HepG2 (cell line): ENCODE results near the gene GGACT. TPM values are rescaled to one million over a fixed set of nuclear protein-coding genes. Genes with fewer than 3 reads are reported as not detected.

Experiments
- ATAC-seq: fragments of 200-7000 bp; cut with Tn5 transposase; 3 replicates; pipeline ENCODE4 v1.9.1; 2020; ENCODE audit warnings: mild to moderate bottlenecking, moderate library complexity
- BruUV-seq: library from RNA; stranded (reverse); fragments of 400-500 nt; replicated peaks from 2 replicates; lab custom pipeline; 2021; lab: Mats Ljungman, UMichigan
- CTCF ChIA-PET: fragments of 300-600 bp; formaldehyde crosslinking; extraction: SDS; loops from one replicate; lab custom pipeline; 2021; ENCODE audit warnings: low total read pairs, inconsistent platforms, low intra/inter-chr PET ratio; lab: Yijun Ruan, JAX
- POLR2A ChIA-PET: fragments of 350-600 bp; sonication (Branson Sonifier 250); formaldehyde crosslinking; loops from one replicate; lab custom pipeline; 2020; ENCODE audit warnings: antibody characterized with exemption, inconsistent platforms; lab: Yijun Ruan, JAX
- DNase-seq: peaks from one replicate; pipeline ENCODE4 v3.0.0-alpha.2; 2015; ENCODE audit warnings: low spot score
- FAIRE-seq: peaks from 3 replicates; lab custom pipeline; 2011; peaks lifted over from hg19 to GRCh38; lab: Jason Lieb, UNC
- H2AFZ ChIP-seq: one replicate; pipeline ENCODE4 v1.6.1; 2011; ENCODE audit warnings: low read length, inconsistent platforms
- H3K27ac ChIP-seq: fragments of 300-600 bp; 3 replicates; pipeline ENCODE4 v1.8.0; 2011; ENCODE audit warnings: mixed run types, mild to moderate bottlenecking, mixed read lengths, low read length, inconsistent platforms; ENCODE audit not compliant: insufficient read depth; ENCODE audit errors: extremely low read length
- H3K27me3 ChIP-seq, 2 experiments: fragments of 200-600 bp in 1 of 2; 2 replicates in 1 of 2; 3 replicates in 1 of 2; pipeline versions ENCODE4 v1.6.0 to v1.8.0; 2011; ENCODE audit warnings: low read length in 2 of 2, mild to moderate bottlenecking in 2 of 2, moderate library complexity in 2 of 2, inconsistent platforms in 1 of 2; ENCODE audit not compliant: insufficient read depth in 2 of 2, control insufficient read depth in 1 of 2
- H3K36me3 ChIP-seq, 2 experiments: fragments of 200-600 bp in 1 of 2; replicated peaks in 1 of 2; 2 replicates in 1 of 2; 3 replicates in 1 of 2; pipeline versions ENCODE4 v1.5.1 to v1.8.0; 2011; ENCODE audit warnings: low read length in 2 of 2, inconsistent platforms in 1 of 2; ENCODE audit not compliant: insufficient read depth in 2 of 2, control insufficient read depth in 1 of 2
- H3K4me1 ChIP-seq: 2 replicates; pipeline ENCODE4 v1.5.1; 2012; ENCODE audit warnings: low read length, inconsistent platforms; ENCODE audit not compliant: insufficient read depth
- H3K4me2 ChIP-seq: 2 replicates; pipeline ENCODE4 v1.6.0; 2011; ENCODE audit warnings: low read depth, low read length, inconsistent platforms
- H3K4me3 ChIP-seq, 3 experiments: fragments of 200-600 bp in 1 of 3; sonication (generic), shearing (Covaris generic) in 1 of 3; replicated peaks in 1 of 3; 2 replicates each; pipeline ENCODE4 v1.5.1; 2011 to 2016; ENCODE audit warnings: low read length in 3 of 3, inconsistent platforms in 2 of 3, low read depth in 2 of 3, mild to moderate bottlenecking in 2 of 3, control low read depth in 1 of 3, mixed read lengths in 1 of 3; ENCODE audit not compliant: insufficient read depth in 1 of 3
- H3K79me2 ChIP-seq: one replicate; pipeline ENCODE4 v1.6.1; 2011; ENCODE audit warnings: low read length, inconsistent platforms; ENCODE audit not compliant: insufficient read depth
- H3K9ac ChIP-seq: 2 replicates; pipeline ENCODE4 v1.6.0; 2011; ENCODE audit warnings: mild to moderate bottlenecking, low read depth, low read length, inconsistent platforms; ENCODE audit not compliant: insufficient read depth
- H3K9me3 ChIP-seq: 2 replicates; pipeline ENCODE4 v1.5.1; 2012; ENCODE audit warnings: mild to moderate bottlenecking, low read length
- H4K20me1 ChIP-seq: 2 replicates; pipeline ENCODE4 v1.6.0; 2011; ENCODE audit warnings: inconsistent platforms, mild to moderate bottlenecking, low read length, moderate library complexity; ENCODE audit not compliant: insufficient read depth
- ATF1 ChIP-seq: IDR thresholded peaks from 2 replicates; pipeline ENCODE4 v1.6.1; 2016; ENCODE audit warnings: mild to moderate bottlenecking, control low read depth
- GABPA ChIP-seq, 2 experiments: IDR thresholded peaks; 2 replicates each; pipeline ENCODE4 v1.6.1; 2011 to 2016; ENCODE audit warnings: low read depth in 2 of 2, low read length in 1 of 2, missing biosample characterization in 1 of 2, missing genetic modification characterization in 1 of 2
- GLI4 ChIP-seq: sonication (generic); formaldehyde crosslinking; IDR thresholded peaks from 2 replicates; pipeline ENCODE4 v1.5.1; 2020; ENCODE audit warnings: missing genetic modification reagents, mild to moderate bottlenecking, moderate library complexity, borderline replicate concordance
- SIN3B ChIP-seq: fragments of 150-350 bp; IDR thresholded peaks from 2 replicates; pipeline ENCODE4 v1.6.1; 2014; ENCODE audit warnings: low read length
- SMC3 ChIP-seq: IDR thresholded peaks from 2 replicates; pipeline ENCODE4 v1.6.1; 2011; ENCODE audit warnings: low read length, improper control_type of control experiment
- XBP1 ChIP-seq: sonication (generic); formaldehyde crosslinking; IDR thresholded peaks from 2 replicates; pipeline ENCODE4 v1.5.0; 2020; ENCODE audit warnings: missing genetic modification reagents
- ZNF142 ChIP-seq: sonication (generic); formaldehyde crosslinking; IDR thresholded peaks from 2 replicates; pipeline ENCODE4 v1.4.0; 2020; ENCODE audit warnings: missing genetic modification reagents
- ZNF660 ChIP-seq: sonication (generic); formaldehyde crosslinking; IDR thresholded peaks from 2 replicates; pipeline ENCODE4 v1.5.1; 2020; ENCODE audit warnings: mild to moderate bottlenecking, low read depth, missing genetic modification reagents, borderline replicate concordance
- WGBS: methylation state at CpG from one replicate; pipeline ENCODE4 v1.1.6; 2017; ENCODE audit warnings: low lambda C conversion rate; 5-methylcytosine and 5-hydroxymethylcytosine counted together
- in situ Hi-C: cut with HindIII; loops from 2 replicates; pipeline ENCODE4 v1.10.0; 2017; ENCODE audit warnings: low pct_unique_long_range_greater_than_20kb; ENCODE audit not compliant: extremely low pct_ligation_motif_present
- intact Hi-C: fragments of 100-400 bp; cut with micrococcal nuclease; formaldehyde crosslinking; loops from one replicate; pipeline ENCODE4 v1.10.0; 2022; ENCODE audit not compliant: unreplicated experiment
- polyA plus RNA-seq, 8 experiments: library from polyadenylated mRNA; depleted of rRNA in 3 of 8; stranded (reverse) in 7 of 8; unstranded in 1 of 8; fragments of >200 nt; fragmentation: Illumina TruSeq in 4 of 8; extraction: Trizol in 4 of 8; gene quantifications; 2 replicates each; pipeline versions ENCODE4 v1.2.1 to v1.2.3, GENCODE V29; 2011 to 2016; ENCODE audit warnings: low read depth in 4 of 8, missing spikeins in 1 of 8, mixed read lengths in 1 of 8; ENCODE audit not compliant: insufficient read depth in 1 of 8
- total RNA-seq, 5 experiments: library from RNA; depleted of rRNA; stranded (reverse); fragments of >200 nt; fragmentation: Illumina TruSeq; extraction: Trizol; gene quantifications; 2 replicates each; pipeline ENCODE4 v1.2.3, GENCODE V29; 2016; ENCODE audit warnings: low read depth in 1 of 5
- TF ChIP-seq, protein P1 (sequence below): sonication (generic); formaldehyde crosslinking; IDR thresholded peaks from 2 replicates; pipeline ENCODE4 v1.8.0; 2022; ENCODE audit warnings: missing genetic modification reagents, mild to moderate bottlenecking, moderate library complexity, borderline replicate concordance
- TF ChIP-seq, protein P2 (sequence below): sonication (generic); formaldehyde crosslinking; IDR thresholded peaks from 2 replicates; pipeline ENCODE4 v1.8.0; 2022; ENCODE audit warnings: mild to moderate bottlenecking, missing genetic modification reagents; ENCODE audit not compliant: insufficient replicate concordance
- TF ChIP-seq, protein P3 (sequence below): sonication (generic); formaldehyde crosslinking; IDR thresholded peaks from 2 replicates; pipeline ENCODE4 v1.8.1; 2023; ENCODE audit warnings: mild to moderate bottlenecking, moderate library complexity, missing genetic modification reagents

The GGACT gene
- total and polyA plus RNA-seq, 2 of the 13 experiments (the other 11 are each of a cell fraction or from before 2014, with no cell fraction given), result 1.7 to 1.9 TPM

GRCh38 chr13:100510208-100510957 is 78.2 kb downstream of the GGACT start (continued):
- TF ChIP-seq, protein P1, sequence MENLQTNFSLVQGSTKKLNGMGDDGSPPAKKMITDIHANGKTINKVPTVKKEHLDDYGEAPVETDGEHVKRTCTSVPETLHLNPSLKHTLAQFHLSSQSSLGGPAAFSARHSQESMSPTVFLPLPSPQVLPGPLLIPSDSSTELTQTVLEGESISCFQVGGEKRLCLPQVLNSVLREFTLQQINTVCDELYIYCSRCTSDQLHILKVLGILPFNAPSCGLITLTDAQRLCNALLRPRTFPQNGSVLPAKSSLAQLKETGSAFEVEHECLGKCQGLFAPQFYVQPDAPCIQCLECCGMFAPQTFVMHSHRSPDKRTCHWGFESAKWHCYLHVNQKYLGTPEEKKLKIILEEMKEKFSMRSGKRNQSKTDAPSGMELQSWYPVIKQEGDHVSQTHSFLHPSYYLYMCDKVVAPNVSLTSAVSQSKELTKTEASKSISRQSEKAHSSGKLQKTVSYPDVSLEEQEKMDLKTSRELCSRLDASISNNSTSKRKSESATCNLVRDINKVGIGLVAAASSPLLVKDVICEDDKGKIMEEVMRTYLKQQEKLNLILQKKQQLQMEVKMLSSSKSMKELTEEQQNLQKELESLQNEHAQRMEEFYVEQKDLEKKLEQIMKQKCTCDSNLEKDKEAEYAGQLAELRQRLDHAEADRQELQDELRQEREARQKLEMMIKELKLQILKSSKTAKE, result no peak
- TF ChIP-seq SIN3B (no peak), GLI4 (CRISPR knock-in tag) (no peak), ATF1 (no peak), SMC3 (no peak)
- TF ChIP-seq, all 625 proteins: peak for 0

DNA sequence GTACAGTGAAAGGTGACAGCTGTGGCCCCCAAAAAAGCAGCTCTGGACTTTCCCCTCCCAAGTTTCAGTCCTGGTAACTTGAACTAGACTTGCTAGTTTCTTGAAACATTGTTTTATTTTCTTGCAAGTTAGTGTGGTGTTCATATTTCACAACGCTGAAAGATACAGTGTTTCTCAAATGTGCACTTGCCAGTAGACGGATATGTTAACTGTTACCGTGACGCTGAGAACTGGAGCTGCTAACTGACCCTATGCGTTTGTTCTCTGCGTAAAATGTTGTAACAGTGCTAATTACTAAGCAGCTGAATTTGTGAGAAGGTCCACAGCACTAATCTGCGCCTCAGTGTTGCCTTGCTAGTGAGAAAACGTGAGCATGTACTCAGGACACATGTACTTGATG is 79.6 kb downstream of the GGACT start:
- no peaks in the 10 kb centered on the region for H3K4me1 ChIP-seq
- H3K36me3 ChIP-seq, result no peaks in the 10 kb centered on the region
- H3K9ac ChIP-seq, result no peak overlapping the region
- H3K79me2 ChIP-seq, result no peaks in the 10 kb centered on the region
- H3K27me3 ChIP-seq, result no peaks in the 10 kb centered on the region
- H3K4me3 ChIP-seq, result no peak overlapping the region
- ATAC-seq, result no peak
- no peaks in the 10 kb centered on the region for H3K9me3 ChIP-seq
- WGBS, result 95% methylated on average over 8 of the region's 8 CpGs
- no peak overlapping the region for H3K27ac ChIP-seq
- H2AFZ ChIP-seq, result no peak overlapping the region
- in situ Hi-C loops (no loop called here), intact Hi-C loops (no loop called here)
- DNase-seq, result no peak
- no peak for FAIRE-seq
- CTCF ChIA-PET, result no interaction called here
- BruUV-seq, result no TSS peak
- POLR2A ChIA-PET, result no interaction called here
- no peaks in the 10 kb centered on the region for H4K20me1 ChIP-seq
- H3K4me2 ChIP-seq, result no peak overlapping the region
- TF ChIP-seq, protein P2, sequence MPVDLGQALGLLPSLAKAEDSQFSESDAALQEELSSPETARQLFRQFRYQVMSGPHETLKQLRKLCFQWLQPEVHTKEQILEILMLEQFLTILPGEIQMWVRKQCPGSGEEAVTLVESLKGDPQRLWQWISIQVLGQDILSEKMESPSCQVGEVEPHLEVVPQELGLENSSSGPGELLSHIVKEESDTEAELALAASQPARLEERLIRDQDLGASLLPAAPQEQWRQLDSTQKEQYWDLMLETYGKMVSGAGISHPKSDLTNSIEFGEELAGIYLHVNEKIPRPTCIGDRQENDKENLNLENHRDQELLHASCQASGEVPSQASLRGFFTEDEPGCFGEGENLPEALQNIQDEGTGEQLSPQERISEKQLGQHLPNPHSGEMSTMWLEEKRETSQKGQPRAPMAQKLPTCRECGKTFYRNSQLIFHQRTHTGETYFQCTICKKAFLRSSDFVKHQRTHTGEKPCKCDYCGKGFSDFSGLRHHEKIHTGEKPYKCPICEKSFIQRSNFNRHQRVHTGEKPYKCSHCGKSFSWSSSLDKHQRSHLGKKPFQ (CRISPR knock-in tag), result no peak
- TF ChIP-seq GABPA (IDR thresholded peaks at IDR 0.05; ENCODE audit: low read depth, low read length), result no peak
- TF ChIP-seq GABPA (CRISPR knock-in tag; IDR thresholded peaks at IDR 0.05; ENCODE audit: low read depth), result no peak
- TF ChIP-seq, protein P3, sequence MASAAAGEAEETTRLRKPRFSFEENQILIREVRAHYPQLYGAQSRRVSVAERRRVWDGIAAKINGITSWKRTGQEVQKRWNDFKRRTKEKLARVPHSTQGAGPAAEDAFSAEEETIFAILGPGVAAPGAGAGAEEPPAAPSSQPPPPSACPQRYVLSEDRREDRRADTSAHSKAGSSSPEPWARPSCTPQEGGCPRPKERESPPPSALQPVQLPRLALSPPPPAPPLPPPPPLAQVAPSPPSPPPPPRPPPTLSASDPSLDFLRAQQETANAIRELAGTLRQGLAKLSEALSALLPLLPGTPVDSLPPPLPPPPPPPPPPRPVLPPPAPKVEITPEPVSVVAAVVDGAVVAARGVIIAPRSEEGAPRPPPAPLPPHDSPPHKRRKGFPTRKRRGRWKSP (CRISPR knock-in tag), result no peak
- TF ChIP-seq ZNF142 (CRISPR knock-in tag), result no peak
- no peak for TF ChIP-seq XBP1 (CRISPR knock-in tag)
- TF ChIP-seq ZNF660, result no peak
